GM21576 (cell line): ENCODE data around the gene FRMPD2.
"Not testable (repeated sequence)": the region's sequence is repeated elsewhere in the genome, so short reads cannot be mapped to it uniquely, and the experiment has no call there.

ENCODE experiments used
- ATAC-seq: cut with Tn5 transposase; IDR thresholded peaks from one replicate; pipeline ENCODE4 v1.9.1; 2021; ENCODE audit warnings: mild to moderate bottlenecking, moderate library complexity; ENCODE audit not compliant: unreplicated experiment

Gene FRMPD2

GRCh38 chr10:48290286-48290685 lies 15.8 kb upstream of the FRMPD2 start:
- ATAC-seq: no peak

DNA sequence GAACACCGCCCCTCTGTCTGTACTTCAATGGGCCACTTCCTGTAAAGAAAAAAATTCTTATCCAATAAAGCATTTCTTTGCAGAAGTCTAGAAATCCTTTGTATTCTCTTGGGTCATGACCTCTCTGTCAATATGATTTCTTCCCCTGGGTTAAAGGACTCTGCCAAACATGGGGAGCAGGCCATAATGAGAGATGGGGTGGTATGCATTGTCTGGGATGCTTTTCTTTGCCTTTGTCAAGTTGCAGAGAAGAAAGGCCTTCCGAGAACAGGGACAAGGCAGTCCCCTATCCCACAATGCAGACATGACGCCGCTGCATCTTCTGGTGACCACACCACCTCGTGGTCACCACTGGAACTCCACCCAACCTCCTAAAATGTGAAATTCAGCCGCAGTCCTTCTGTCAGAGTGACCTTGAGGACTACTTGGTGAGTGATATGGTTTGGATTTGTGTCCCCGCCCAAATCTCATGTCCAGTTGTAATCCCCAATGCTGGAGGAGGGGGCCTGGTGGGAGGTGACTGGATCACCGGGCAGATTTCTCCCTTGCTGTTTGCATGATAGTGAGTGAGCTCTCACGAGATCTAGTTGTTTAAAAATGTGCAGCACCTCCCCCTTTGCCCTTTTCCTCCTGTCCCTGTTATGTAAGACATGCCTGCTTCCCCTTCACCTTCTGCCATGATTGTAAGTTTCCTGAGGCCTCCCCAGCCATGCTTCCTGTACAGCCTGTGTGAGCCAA lies 15.2 kb upstream of the FRMPD2 start:
- ATAC-seq: peak; percentile 53

DNA sequence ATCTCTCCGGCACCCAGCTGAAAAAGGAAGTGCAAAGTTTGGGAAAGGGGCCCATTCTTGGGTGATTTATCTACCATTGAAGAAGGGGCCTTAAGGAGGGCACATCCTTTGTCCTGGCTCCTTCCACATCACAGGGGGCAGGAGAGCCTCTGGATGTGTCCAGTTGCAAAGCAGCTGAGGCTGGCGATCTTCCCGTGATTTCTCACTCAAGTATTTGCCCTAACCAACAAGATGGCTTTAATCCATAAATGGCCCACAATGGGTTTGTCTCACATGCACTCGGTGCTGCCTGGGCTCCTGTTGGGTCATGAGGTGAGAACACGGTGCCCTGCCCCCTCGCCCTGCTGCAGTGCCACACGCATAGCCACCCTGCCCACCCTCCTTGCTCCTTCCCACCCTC lies 14.2 kb upstream of the FRMPD2 start:
- ATAC-seq: no peak

- no peak for ATAC-seq
Observed at GRCh38 chr10:48287417-48288391, 13.2 kb upstream of the FRMPD2 start.

DNA sequence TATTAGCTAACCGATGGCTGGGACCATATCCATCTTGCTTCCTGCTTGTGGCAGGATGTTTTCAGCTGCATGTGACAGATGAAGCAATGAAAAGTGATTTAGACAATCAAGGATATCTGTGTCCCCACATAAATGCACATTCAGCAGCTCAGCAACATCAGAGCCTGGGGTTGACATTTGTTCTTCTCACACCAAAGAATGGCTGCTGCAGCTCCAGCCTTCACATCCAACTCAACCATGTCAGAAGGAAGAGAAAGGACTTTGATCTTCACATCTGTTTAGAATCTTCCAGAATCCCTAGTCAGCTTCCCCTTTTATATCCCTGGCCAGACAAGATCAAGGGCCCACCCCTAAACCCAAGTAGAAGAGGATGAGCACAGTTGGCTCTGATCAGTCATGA lies 11.9 kb upstream of the FRMPD2 start:
- ATAC-seq: no peak

DNA sequence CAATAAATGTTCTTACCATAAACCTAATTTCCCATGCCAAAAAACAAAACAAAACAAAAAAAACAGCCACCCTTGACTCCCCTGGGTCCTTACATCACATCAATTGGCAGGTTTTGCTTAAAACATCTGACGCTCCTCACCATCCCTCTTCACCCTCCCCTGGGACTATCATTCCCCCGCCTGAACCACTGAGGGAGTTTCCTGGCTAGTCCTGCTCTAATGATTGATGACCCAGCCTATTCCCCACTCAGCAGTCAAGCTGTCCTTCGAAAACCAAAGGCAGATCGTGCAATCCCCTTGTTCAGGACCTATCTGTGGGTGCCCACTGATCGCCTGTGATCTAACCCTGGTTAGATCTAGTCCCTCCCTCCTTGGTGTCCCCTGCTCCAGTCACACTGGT lies 11.2 kb upstream of the FRMPD2 start:
- no peak for ATAC-seq

DNA sequence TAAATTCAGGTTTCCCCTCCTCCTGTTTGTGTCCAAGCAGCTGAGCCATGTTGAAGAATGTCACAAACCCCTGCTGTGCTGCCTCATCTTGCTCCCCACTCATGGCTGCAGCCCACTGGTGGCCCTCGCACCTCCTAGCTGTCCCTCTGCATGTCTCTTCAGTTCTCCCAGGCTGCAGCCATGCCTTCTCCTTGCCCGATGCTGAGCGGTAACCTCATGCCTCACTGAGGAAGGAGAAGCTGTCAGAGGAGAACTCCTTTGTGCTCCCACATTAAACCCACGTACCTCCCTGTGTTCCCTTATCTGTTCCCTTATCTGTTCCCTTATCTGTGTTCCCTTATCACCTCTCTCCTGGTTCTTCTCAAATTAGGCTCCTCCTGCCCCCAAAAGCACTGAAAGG lies 10.3 kb upstream of the FRMPD2 start:
- ATAC-seq: no peak

GRCh38 chr10:48284002-48284546 lies 9.6 kb upstream of the FRMPD2 start:
- no peak for ATAC-seq

- peak; percentile 73 for ATAC-seq
Observed at GRCh38 chr10:48282829-48283228, 8.3 kb upstream of the FRMPD2 start.

DNA sequence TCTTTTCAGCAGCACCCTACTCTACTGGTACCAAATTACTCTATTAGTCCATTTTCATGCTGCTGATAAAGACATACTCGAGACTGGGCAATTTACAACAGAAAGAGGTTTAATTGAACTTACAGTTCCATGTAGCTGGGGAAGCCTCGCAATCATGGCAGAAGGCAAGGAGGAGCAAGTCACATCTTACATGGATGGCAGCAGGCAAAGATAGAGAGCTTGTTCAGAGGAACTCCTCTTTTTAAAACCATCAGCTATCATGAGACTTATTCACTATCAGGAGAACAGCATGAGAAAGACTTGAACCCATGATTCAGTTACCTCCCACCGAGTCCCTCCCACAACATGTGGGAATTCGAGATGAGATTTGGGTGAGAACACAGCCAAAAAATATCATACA lies 7.2 kb upstream of the FRMPD2 start:
- not testable (repeated sequence) for ATAC-seq

DNA sequence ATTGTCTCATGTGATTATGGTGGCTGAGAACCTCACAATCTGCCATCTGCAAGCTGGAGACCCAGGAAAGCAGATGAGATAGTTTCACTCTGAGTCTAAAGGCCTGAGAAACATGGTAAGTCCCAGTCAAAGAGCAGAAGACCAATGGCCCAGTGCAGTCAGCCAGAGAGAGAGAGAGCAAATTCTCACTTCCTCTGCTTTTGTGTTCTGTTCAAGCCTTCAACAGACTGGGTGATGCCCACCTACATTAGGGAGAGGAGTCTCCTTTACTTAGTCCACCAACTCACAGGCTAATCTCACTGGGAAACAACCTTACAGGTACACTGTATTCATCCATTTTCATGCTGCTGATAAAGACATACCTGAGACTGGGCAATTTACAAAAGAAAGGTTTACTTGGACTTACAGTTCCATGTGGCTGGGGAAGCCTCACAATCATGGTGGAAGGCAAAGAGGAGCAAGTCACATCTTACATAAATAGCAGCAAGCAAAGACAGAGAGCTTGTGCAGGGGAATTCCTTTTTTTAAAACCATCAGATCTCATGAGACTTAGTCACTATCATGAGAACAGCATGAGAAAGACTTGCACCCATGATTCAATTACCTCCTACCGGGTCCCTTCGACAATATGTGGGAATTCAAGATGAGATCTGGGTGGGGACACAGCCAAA lies 4.7 kb upstream of the FRMPD2 start:
- peak; percentile 75 for ATAC-seq

DNA sequence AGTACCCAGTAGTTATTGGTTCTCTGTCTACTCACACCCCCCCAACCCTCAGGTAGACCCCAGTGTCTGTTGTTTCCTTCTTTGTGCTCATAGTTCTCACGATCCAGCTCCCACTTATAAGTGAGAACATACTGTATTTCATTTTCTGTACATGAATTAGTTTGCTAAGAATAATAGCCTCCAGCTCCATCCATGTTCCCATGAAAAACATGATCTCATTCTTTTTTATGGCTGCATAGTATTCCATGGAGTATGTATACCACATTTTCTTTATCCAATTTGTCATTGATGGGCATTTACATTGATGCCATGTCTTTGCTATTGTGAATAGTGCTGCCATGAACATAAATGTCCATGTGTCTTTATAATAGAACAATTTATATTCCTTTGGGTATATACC lies 2.6 kb upstream of the FRMPD2 start:
- no peak for ATAC-seq

- no peak for ATAC-seq
Observed at GRCh38 chr10:48273741-48274140, 755 bp downstream of the FRMPD2 start.

- ATAC-seq: no peak
Observed at GRCh38 chr10:48272682-48273081, 1.8 kb downstream of the FRMPD2 start.

- ATAC-seq: no peak
Observed at GRCh38 chr10:48271047-48271730, 3.3 kb downstream of the FRMPD2 start.

DNA sequence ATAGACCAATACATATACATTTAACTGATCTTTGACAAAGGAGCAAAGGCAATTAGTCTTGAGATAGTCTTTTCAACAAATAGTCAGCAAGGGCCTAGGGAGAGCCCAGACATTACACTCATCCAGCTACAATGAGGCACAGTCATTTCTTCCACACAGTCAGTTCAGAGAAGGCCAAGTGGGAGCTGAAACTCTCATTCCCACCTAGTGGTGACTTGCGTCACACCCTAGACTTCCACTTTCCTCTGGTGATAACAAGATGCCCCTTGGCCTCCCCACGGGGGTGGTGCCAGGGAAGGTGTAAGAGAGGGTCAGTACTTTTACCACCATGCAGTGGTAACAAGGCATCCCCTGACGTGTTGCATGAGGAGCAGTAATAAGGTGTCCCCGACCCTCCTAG lies 8.0 kb downstream of the FRMPD2 start:
- no peak for ATAC-seq

DNA sequence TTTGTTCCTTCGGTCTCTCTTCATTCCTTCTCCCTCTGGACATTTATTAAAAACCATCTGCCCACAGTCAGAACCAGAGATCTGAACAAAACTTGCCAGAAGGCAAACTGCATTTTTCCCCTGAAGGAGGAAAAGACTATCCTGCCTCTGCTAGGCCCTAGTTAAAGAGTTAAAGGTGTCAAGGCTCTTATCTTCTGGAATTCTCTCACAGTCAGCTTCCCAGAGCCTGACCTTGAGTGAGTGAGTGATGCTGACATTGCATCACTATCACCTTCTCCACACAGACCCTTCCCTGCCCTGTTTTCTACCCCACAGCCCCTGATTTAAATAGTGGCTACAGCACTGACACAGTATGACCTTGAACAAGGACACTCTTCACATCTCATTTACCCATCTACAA lies 16.4 kb downstream of the FRMPD2 start:
- ATAC-seq: no peak

DNA sequence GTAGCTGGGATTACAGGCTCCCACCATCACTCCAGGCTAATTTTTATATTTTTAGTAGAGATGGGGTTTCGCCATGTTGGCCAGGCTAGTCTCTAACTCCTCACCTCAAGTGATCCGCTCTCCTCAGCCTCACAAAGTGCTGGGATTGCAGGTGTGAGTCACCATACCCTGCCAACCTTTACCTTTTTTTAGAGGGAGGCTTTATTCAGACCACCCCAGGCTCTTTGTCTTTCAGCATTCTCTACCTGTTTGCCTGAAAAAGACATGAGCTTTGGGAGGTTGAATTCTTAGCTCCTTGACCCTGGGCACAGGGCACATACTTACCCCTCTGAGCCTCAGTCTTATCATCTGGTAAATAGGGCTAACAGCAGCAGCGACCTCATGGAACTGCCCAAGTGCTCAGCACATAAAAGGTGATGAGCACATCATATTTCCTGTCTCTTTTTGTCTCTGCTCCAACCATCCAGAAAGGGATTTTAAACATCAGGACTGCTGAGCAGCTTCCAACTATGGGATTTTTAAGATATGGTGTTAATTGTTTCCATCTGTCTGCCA lies 17.0 kb downstream of the FRMPD2 start:
- no peak for ATAC-seq

GRCh38 chr10:48255722-48256121 lies 18.8 kb downstream of the FRMPD2 start:
- no peak for ATAC-seq

GRCh38 chr10:48254750-48255512 lies 19.6 kb downstream of the FRMPD2 start:
- ATAC-seq: no peak
